Glomerular visceral epithelial cell (primary cell): ENCODE measurements around the gene PUS7L.
"Not testable (repeated sequence)": the region's sequence is repeated elsewhere in the genome, so short reads cannot be mapped to it uniquely, and the experiment has no call there.

Experiments used
- DNase-seq: peaks from one replicate; pipeline ENCODE4 v3.0.0-alpha.2; 2016; ENCODE audit errors: extremely low spot score

PUS7L gene

DNA sequence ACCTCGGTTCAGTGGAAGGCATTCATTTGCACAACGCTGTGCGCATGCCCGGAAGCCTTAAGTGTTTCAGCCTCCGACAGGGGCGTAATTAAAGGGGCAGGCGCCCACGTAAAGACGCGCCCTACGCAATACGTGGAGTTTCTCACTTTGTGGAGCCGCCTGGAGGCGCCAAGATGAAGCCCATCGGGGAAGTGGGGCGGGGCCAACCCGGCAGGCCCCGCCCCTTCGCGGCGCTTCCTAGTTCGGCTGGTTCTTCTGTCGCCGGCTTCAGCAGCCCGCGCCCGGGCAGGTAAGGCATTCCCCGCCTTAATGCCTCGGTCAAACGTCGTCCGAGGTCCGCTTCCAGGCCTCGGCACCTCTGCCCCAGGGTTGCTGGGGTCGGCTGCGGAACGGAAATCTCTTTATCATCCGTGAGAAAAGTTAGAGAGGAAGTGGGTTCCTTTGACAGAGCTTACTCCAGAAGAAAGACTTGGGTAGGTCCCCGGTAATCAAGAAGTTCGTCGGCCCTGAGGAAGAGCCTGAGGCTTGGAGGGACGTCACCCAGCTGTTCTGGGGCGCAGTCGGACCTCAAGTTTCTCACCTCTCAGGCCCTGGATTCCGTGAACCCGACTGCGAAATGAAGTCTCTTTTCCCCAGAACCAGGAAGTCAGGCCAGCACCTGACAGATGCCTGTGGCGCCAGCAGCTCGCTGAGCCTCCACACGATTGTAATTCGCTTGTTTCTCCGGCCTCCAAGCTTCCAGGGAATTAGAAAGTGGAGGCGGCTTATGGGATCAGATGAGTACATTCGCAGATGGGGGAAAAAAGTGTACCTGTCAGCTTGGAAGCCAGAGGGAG lies at the start of gene PUS7L, which contains the start of gene IRAK4:
PUS7L (minus strand) TSS at position 63 of the 836 bp plus-strand sequence. CDS start 3,545 bp downstream, outside the sequence.
IRAK4 (plus strand) TSS at position 224 of the 836 bp plus-strand sequence. CDS start 9,161 bp downstream, outside the sequence.
- DNase-seq = peak; percentile 97

DNA sequence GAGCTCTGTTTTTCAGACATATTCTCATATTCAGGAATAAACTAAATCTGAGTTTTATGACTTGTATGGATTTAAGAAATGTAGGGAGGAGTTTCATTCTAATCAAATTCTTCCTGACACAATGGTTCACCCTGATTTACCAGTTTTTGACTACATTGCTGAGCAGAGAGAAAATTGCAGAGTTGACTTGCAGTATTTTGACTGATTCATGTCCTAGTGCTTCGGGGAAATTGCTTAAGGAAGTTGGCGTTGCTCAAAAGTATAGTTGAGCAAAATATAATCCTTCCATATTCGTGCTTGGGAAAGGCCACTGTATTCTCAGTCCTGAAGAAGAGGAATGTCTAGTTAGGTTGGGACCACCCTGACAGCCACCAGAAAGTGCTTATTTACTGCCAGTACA lies 48.8 kb upstream of the PUS7L start:
- DNase-seq = no peak

DNA sequence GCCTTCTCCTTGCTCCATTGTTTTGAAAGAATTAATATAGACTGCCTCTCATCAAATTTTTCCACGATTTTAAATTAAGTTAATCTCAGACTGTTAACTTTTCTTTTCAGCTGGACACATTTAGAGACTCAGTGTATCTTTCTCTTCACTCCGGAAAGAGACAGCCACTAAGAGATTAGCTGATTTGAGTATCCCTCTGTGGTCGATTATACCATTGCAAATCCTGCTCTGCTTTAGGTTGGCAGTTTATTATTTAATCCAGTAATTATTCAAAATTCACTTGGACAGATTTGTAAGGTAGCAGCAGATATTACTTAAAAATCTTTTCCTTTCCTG lies 48.1 kb upstream of the PUS7L start:
- DNase-seq = no peak

GRCh38 chr12:43805860-43806736 lies 47.5 kb upstream of the PUS7L start, which contains the start of gene TWF1:
Gene TWF1, minus strand, starts transcription at chr12:43806317. Its CDS starts 72 bp downstream, at chr12:43806245.
- peak; percentile 81 for DNase-seq

DNA sequence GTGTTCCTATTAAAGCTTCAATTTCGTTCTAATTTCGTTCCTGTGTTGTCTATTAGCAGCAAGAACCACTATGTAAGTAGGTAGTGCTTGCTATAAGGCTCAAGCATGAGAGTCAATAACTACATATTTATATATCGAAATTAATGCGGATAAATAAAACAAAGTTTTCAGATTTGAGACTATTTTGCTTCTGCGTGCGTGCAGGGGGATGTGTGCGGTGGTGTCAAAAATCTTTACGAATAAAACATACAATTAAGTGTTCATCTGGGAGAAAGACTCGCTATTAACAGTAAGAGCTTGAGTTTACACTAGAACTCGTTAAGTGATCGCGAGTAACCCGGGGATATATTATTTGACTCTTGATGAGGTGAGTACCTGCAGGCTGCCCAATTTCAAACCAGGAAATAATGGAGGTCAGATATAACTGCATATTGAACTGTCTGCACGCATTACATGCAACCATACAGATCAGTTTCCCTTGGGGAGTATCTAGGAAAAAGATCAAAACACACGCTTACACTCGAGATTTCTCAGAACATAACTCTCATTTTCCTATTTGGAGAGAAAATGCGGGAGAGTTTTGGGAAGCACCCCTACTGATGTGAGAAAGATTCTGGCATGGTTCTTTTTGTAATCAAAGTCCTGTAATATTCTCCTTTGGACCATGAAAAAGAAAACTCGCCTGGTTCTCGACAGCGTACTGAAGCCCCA lies 46.7 kb upstream of the PUS7L start:
- DNase-seq = peak; percentile 6

- DNase-seq = no peak
Measured at GRCh38 chr12:43797561-43798217, 39.1 kb upstream of the PUS7L start.

DNA sequence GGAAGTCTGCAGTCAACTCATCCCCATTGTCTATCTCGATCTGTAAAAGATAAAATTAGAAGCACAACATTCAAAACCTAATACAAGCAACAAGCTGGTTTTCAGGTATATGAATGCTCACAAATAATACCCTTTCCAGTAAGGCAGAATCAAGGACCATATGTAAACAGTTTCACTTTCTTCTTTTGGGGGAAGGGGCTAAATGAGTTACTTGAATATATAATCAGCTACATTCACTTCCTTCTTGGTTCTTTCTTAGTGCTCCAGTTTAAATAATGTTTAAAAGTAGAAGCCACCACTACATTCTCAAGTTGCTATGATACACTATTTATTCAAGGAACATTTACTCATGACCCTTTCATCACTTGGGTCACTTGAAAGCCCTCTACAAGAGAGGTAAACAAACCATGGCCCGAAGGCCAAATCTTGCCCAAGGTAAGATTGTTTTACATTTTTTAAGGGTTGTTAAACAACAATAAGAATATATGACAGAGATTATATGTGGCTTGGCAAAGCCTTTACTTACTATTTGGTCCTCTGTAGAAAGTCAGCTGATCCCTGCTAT lies 37.2 kb upstream of the PUS7L start:
- DNase-seq = no peak

- peak; percentile 51 for DNase-seq
Measured at GRCh38 chr12:43789941-43790340, 31.4 kb upstream of the PUS7L start.

- DNase-seq = no peak
Measured at GRCh38 chr12:43786899-43787693, 28.5 kb upstream of the PUS7L start.

GRCh38 chr12:43776498-43776897 lies 17.9 kb upstream of the PUS7L start:
- DNase-seq = peak; percentile 26

DNA sequence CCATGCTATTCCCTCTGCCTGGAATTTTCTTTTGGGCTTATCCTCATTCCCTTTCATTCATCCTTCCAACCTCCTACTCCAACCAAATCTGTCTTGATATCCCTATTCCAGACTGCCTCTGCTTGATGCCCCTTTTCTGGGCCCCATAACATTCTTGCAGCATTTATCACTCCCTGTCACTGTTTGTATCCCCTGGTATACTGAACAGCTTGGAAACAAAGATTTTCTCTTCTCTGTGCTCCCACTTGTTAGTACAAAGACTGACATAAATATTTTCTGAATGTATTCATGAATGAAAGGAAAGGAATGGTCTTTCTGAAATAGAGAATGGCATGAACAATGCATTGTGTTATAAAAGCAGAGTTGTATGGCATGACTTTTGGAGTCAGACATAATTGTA lies 7.7 kb upstream of the PUS7L start:
- DNase-seq = no peak

DNA sequence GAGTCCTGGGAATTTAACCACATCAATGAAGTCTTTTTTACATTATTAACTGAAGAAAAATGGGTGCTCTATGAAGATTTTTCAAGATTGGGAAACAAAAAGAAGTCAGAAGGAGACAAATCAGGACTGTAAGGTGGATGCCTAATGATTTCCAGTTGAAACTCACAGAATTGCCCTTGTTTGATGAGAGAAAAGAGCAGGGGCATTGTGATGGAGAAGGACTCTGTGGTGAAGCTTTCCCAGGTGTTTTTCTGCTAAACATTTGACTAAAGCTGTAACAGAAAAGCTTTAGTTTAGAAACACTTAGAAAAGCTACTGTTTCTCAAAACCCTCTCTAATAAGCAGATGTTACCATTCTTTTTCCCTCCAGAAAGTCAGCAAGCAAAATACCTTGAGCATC lies 5.9 kb upstream of the PUS7L start:
- DNase-seq = no peak

- no peak for DNase-seq
Measured at GRCh38 chr12:43763769-43764168, 5.2 kb upstream of the PUS7L start.

- DNase-seq = no peak
Measured at GRCh38 chr12:43762596-43762995, 4.0 kb upstream of the PUS7L start.

DNA sequence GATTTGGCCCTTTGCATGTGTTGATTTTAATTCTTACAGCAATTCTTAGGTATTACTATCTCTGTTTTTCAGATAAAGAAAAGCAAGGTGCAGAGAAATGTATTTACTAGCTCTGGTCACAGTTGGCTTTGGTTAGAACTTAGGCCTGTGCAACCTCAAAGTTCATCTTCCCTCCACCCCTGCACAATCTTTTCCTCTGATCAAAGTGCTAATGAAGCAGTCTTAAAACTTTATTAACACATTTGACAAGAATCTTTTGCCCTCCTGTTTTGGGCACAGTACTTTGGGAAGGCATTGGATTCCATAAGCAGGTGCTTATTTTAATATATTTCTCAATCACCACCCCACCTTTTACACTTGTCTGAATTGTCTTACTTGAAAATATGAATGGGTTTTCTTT lies 2.9 kb upstream of the PUS7L start:
- no peak for DNase-seq

DNA sequence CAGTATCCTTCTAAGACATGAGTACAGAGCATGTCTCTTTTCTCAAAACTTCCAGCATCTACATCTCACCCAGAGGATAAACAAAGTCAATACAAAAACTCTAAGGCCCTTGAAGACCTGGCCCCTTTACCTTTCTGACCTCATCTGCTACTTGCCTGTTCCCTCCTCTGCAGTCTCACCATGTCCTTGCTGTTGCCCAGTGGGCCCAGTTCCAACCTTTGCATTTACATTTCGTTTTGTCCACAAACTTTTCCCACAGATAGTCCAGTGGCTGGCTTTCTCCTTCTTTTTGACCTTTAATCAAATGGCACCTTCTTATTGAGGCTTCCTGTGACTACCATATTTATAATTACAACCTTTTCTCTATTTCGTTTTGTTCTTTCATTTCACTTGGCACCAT lies 1.8 kb upstream of the PUS7L start:
- no peak for DNase-seq

GRCh38 chr12:43758247-43758727 lies 303 bp downstream of the PUS7L start:
- peak; percentile 22 for DNase-seq

GRCh38 chr12:43754015-43754414 lies 4.6 kb downstream of the PUS7L start:
- DNase-seq = no peak

DNA sequence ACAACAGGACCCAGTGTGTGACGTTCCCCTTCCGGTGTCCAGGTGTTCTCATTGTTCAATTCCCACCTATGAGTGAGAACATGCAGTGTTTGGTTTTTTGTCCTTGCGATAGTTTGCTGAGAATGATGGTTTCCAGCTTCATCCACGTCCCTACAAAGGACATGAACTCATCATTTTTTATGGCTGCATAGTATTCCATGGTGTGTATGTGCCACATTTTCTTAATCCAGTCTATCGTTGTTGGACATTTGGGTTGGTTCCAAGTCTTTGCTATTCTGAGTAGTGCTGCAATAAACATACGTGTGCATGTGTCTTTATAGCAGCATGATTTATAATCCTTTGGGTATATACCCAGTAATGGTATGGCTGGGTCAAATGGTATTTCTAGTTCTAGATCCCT lies 7.2 kb downstream of the PUS7L start:
- DNase-seq = not testable (repeated sequence)

GRCh38 chr12:43750814-43751213 lies 7.8 kb downstream of the PUS7L start:
- DNase-seq = no peak
